ENCODE results near the gene TOLLIP.

DNA sequence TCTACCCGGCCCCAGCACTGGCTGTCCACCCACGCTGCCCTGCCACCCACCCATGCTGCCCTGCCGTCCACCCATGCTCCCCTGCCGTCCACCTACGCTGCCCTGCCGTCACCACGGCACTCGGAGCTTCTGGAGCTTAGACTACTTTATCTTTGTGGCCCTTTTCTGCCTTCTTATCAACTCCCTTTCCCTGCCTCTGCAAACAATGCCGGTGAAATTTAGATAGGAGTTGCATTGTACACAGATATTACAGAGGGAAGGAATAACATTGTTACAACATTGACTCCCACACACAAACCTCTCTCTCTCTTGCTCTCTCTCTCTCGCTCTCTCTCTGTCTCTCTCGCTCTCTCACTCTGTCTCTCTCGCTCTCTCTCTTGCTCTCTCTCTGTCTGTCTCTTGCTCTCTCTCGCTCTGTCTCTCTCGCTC is 46.6 kb upstream of the TOLLIP start:
- TF ChIP-seq POLR2A (IDR thresholded peaks at IDR 0.05) = no peak
- TF ChIP-seq, protein P1, sequence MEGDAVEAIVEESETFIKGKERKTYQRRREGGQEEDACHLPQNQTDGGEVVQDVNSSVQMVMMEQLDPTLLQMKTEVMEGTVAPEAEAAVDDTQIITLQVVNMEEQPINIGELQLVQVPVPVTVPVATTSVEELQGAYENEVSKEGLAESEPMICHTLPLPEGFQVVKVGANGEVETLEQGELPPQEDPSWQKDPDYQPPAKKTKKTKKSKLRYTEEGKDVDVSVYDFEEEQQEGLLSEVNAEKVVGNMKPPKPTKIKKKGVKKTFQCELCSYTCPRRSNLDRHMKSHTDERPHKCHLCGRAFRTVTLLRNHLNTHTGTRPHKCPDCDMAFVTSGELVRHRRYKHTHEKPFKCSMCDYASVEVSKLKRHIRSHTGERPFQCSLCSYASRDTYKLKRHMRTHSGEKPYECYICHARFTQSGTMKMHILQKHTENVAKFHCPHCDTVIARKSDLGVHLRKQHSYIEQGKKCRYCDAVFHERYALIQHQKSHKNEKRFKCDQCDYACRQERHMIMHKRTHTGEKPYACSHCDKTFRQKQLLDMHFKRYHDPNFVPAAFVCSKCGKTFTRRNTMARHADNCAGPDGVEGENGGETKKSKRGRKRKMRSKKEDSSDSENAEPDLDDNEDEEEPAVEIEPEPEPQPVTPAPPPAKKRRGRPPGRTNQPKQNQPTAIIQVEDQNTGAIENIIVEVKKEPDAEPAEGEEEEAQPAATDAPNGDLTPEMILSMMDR (IDR thresholded peaks at IDR 0.05) = no peak

Data from right lobe of liver (tissue), 4 donors.